ENCODE data around the gene MCM10. TPM values are rescaled to one million over a fixed set of nuclear protein-coding genes. Genes with fewer than 3 reads are reported as not detected.
A peak's percentile ranks its signal among the peaks of the same experiment; 100 is the strongest.
"Not testable (repeated sequence)": the region's sequence is repeated elsewhere in the genome, so short reads cannot be mapped to it uniquely, and the experiment has no call there.

The MCM10 gene
- 4.2 TPM for total RNA-seq

- peak; percentile 100 for DNase-seq
These were observed at the start of gene MCM10 for GRCh38 chr10:13160934-13161856. Gene MCM10 (plus strand): TSS chr10:13161558. CDS start chr10:13164203, 2,645 bp downstream.

- no peak for DNase-seq
These were observed 47.8 kb upstream of the MCM10 start for GRCh38 chr10:13113544-13113943.

- no peak for DNase-seq
These were observed 45.2 kb upstream of the MCM10 start for GRCh38 chr10:13115832-13116803.

GRCh38 chr10:13117841-13118783 lies 43.2 kb upstream of the MCM10 start:
- no peak for DNase-seq

- no peak for DNase-seq
These were observed 42.5 kb upstream of the MCM10 start for GRCh38 chr10:13118784-13119410.

- no peak for DNase-seq
These were observed 40.4 kb upstream of the MCM10 start for GRCh38 chr10:13120786-13121499.

- DNase-seq: no peak
These were observed 39.9 kb upstream of the MCM10 start for GRCh38 chr10:13121500-13121854.

- no peak for DNase-seq
These were observed 24.7 kb upstream of the MCM10 start for GRCh38 chr10:13136651-13137050.

- no peak for DNase-seq
These were observed 22.2 kb upstream of the MCM10 start for GRCh38 chr10:13139150-13139549.

GRCh38 chr10:13139676-13140075 lies 21.7 kb upstream of the MCM10 start:
- DNase-seq: peak; percentile 31

GRCh38 chr10:13140627-13141190 lies 20.6 kb upstream of the MCM10 start:
- DNase-seq: no peak

- no peak for DNase-seq
These were observed 17.6 kb upstream of the MCM10 start for GRCh38 chr10:13143766-13144165.

- DNase-seq: no peak
These were observed 16.5 kb upstream of the MCM10 start for GRCh38 chr10:13144814-13145213.

- DNase-seq: no peak
These were observed 15.0 kb upstream of the MCM10 start for GRCh38 chr10:13146379-13146778.

- no peak for DNase-seq
These were observed 14.2 kb upstream of the MCM10 start for GRCh38 chr10:13147161-13147560.

- DNase-seq: no peak
These were observed 9.1 kb upstream of the MCM10 start for GRCh38 chr10:13152296-13152695.

- not testable (repeated sequence) for DNase-seq
These were observed 5.5 kb upstream of the MCM10 start for GRCh38 chr10:13155860-13156259.

- peak; percentile 15 for DNase-seq
These were observed 3.0 kb upstream of the MCM10 start for GRCh38 chr10:13158401-13158800.

- DNase-seq: no peak
These were observed 506 bp downstream of the MCM10 start for GRCh38 chr10:13161857-13162271.

- no peak for DNase-seq
These were observed 2.5 kb downstream of the MCM10 start for GRCh38 chr10:13163859-13164258.

All from tongue (tissue), 2 donors.